HEK293 (cell line): ENCODE results near the gene MSH6.

ENCODE experiments used
- EGR2 ChIP-seq: fragments of 450-650 bp; formaldehyde crosslinking; IDR thresholded peaks from 2 replicates; pipeline ENCODE4 v1.5.1; 2016; ENCODE audit warnings: low read depth, missing biosample characterization, missing genetic modification characterization
- HOXC10 ChIP-seq: sonication (generic); formaldehyde crosslinking; IDR thresholded peaks from 2 replicates; pipeline ENCODE4 v1.8.1; 2023; ENCODE audit warnings: mild to moderate bottlenecking, missing genetic modification reagents
- KLF10 ChIP-seq: fragments of 450-650 bp; IDR thresholded peaks from 2 replicates; pipeline ENCODE4 v1.5.1; 2018; ENCODE audit warnings: missing biosample characterization, mild to moderate bottlenecking, missing genetic modification characterization
- PRDM1 ChIP-seq: fragments of 450-650 bp; formaldehyde crosslinking; IDR thresholded peaks from 2 replicates; pipeline ENCODE4; 2016; ENCODE audit warnings: missing biosample characterization, missing genetic modification characterization
- PRDM6 ChIP-seq: fragments of 450-650 bp; formaldehyde crosslinking; IDR thresholded peaks from 2 replicates; pipeline ENCODE4 v1.5.1; 2017; ENCODE audit warnings: missing biosample characterization, missing genetic modification characterization
- SALL2 ChIP-seq: fragments of 450-650 bp; formaldehyde crosslinking; IDR thresholded peaks from 2 replicates; pipeline ENCODE4 v1.5.0; 2017; ENCODE audit warnings: missing biosample characterization, mild to moderate bottlenecking, missing genetic modification characterization, borderline replicate concordance
- SP2 ChIP-seq: fragments of 450-650 bp; formaldehyde crosslinking; IDR thresholded peaks from 2 replicates; pipeline ENCODE4 v1.5.1; 2016; ENCODE audit warnings: missing biosample characterization, missing genetic modification characterization
- ZFP69B ChIP-seq: fragments of 450-650 bp; formaldehyde crosslinking; IDR thresholded peaks from 2 replicates; pipeline ENCODE4 v1.5.1; 2016; ENCODE audit warnings: missing biosample characterization, missing genetic modification characterization
- ZNF132 ChIP-seq: fragments of 450-650 bp; formaldehyde crosslinking; IDR thresholded peaks from 2 replicates; pipeline ENCODE4 v1.5.1; 2017; ENCODE audit warnings: missing biosample characterization, missing genetic modification characterization, borderline replicate concordance
- ZNF138 ChIP-seq: fragments of 450-650 bp; formaldehyde crosslinking; IDR thresholded peaks from 2 replicates; pipeline ENCODE4 v1.5.1; 2016; ENCODE audit warnings: missing biosample characterization, missing genetic modification characterization, borderline replicate concordance
- ZNF148 ChIP-seq: fragments of 450-650 bp; formaldehyde crosslinking; IDR thresholded peaks from 2 replicates; pipeline ENCODE4 v1.5.0; 2017; ENCODE audit warnings: missing biosample characterization, missing genetic modification characterization, borderline replicate concordance
- ZNF341 ChIP-seq: fragments of 450-650 bp; formaldehyde crosslinking; IDR thresholded peaks from 2 replicates; pipeline ENCODE4; 2016; ENCODE audit warnings: low read depth, missing biosample characterization, missing genetic modification characterization
- ZNF391 ChIP-seq: fragments of 450-650 bp; formaldehyde crosslinking; IDR thresholded peaks from 2 replicates; pipeline ENCODE4 v1.5.1; 2016; ENCODE audit warnings: low read depth, missing biosample characterization, missing genetic modification characterization, borderline replicate concordance
- ZNF560 ChIP-seq: fragments of 450-650 bp; formaldehyde crosslinking; IDR thresholded peaks from 2 replicates; pipeline ENCODE4 v1.5.1; 2017; ENCODE audit warnings: missing biosample characterization, missing genetic modification characterization, borderline replicate concordance
- ZNF677 ChIP-seq: fragments of 450-650 bp; IDR thresholded peaks from 2 replicates; pipeline ENCODE4 v1.5.0; 2018; ENCODE audit warnings: missing biosample characterization, mild to moderate bottlenecking, missing genetic modification characterization, moderate library complexity
- ZNF747 ChIP-seq: fragments of 450-650 bp; formaldehyde crosslinking; IDR thresholded peaks from 2 replicates; pipeline ENCODE4 v1.5.1; 2016; ENCODE audit warnings: missing biosample characterization, missing genetic modification characterization
- ZNF792 ChIP-seq: fragments of 450-650 bp; formaldehyde crosslinking; IDR thresholded peaks from 2 replicates; pipeline ENCODE4 v1.5.1; 2016; ENCODE audit warnings: missing biosample characterization, missing genetic modification characterization
- ZNF830 ChIP-seq: fragments of 450-650 bp; IDR thresholded peaks from 2 replicates; pipeline ENCODE4 v1.5.0; 2018; ENCODE audit warnings: missing biosample characterization, missing genetic modification characterization, low read depth, mild to moderate bottlenecking, moderate library complexity
- ZSCAN23 ChIP-seq: fragments of 450-650 bp; formaldehyde crosslinking; IDR thresholded peaks from 2 replicates; pipeline ENCODE4 v1.5.1; 2016; ENCODE audit warnings: missing biosample characterization, missing genetic modification characterization
- TF ChIP-seq, protein P1 (sequence below): fragments of 450-650 bp; formaldehyde crosslinking; IDR thresholded peaks from 2 replicates; pipeline ENCODE4 v1.5.1; 2016; ENCODE audit warnings: missing biosample characterization, missing genetic modification characterization
- TF ChIP-seq, protein P2 (sequence below): fragments of 450-650 bp; formaldehyde crosslinking; IDR thresholded peaks from 2 replicates; pipeline ENCODE4 v1.5.1; 2016; ENCODE audit warnings: missing biosample characterization, missing genetic modification characterization, low read depth
- TF ChIP-seq, protein P3 (sequence below): fragments of 450-650 bp; formaldehyde crosslinking; IDR thresholded peaks from 2 replicates; pipeline ENCODE4 v1.5.1; 2016; ENCODE audit warnings: missing biosample characterization, missing genetic modification characterization
- TF ChIP-seq, protein P4 (sequence below): sonication (generic); formaldehyde crosslinking; IDR thresholded peaks from 2 replicates; pipeline ENCODE4 v1.8.1; 2022; ENCODE audit warnings: mild to moderate bottlenecking, moderate library complexity, missing genetic modification reagents

Gene MSH6

GRCh38 chr2:47782671-47783485 lies at the start of gene MSH6 (continued):
- TF ChIP-seq, protein P1, sequence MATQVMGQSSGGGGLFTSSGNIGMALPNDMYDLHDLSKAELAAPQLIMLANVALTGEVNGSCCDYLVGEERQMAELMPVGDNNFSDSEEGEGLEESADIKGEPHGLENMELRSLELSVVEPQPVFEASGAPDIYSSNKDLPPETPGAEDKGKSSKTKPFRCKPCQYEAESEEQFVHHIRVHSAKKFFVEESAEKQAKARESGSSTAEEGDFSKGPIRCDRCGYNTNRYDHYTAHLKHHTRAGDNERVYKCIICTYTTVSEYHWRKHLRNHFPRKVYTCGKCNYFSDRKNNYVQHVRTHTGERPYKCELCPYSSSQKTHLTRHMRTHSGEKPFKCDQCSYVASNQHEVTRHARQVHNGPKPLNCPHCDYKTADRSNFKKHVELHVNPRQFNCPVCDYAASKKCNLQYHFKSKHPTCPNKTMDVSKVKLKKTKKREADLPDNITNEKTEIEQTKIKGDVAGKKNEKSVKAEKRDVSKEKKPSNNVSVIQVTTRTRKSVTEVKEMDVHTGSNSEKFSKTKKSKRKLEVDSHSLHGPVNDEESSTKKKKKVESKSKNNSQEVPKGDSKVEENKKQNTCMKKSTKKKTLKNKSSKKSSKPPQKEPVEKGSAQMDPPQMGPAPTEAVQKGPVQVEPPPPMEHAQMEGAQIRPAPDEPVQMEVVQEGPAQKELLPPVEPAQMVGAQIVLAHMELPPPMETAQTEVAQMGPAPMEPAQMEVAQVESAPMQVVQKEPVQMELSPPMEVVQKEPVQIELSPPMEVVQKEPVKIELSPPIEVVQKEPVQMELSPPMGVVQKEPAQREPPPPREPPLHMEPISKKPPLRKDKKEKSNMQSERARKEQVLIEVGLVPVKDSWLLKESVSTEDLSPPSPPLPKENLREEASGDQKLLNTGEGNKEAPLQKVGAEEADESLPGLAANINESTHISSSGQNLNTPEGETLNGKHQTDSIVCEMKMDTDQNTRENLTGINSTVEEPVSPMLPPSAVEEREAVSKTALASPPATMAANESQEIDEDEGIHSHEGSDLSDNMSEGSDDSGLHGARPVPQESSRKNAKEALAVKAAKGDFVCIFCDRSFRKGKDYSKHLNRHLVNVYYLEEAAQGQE (tag by site-specific recombination): no peak
- TF ChIP-seq ZFP69B (tag by site-specific recombination) (peak; percentile 67; the same call in 1 of the 2 replicates), ZNF341 (tag by site-specific recombination) (peak; percentile 61), ZNF830 (tag by site-specific recombination) (no peak), ZSCAN23 (tag by site-specific recombination) (no peak), EGR2 (tag by site-specific recombination) (no peak), PRDM1 (no peak), SALL2 (tag by site-specific recombination) (no peak), KLF10 (peak; percentile 89), HOXC10 (CRISPR knock-in tag) (peak; percentile 97), ZNF138 (tag by site-specific recombination) (no peak), SP2 (tag by site-specific recombination) (0 out of 2 replicates have a peak, but pooled peaks have one; percentile 10), ZNF747 (tag by site-specific recombination) (no peak), ZNF677 (tag by site-specific recombination) (no peak), PRDM6 (tag by site-specific recombination) (no peak), ZNF132 (tag by site-specific recombination) (no peak), ZNF391 (no peak), ZNF560 (tag by site-specific recombination) (no peak), ZNF148 (tag by site-specific recombination) (no peak), ZNF792 (tag by site-specific recombination) (no peak)
- TF ChIP-seq, protein P2, sequence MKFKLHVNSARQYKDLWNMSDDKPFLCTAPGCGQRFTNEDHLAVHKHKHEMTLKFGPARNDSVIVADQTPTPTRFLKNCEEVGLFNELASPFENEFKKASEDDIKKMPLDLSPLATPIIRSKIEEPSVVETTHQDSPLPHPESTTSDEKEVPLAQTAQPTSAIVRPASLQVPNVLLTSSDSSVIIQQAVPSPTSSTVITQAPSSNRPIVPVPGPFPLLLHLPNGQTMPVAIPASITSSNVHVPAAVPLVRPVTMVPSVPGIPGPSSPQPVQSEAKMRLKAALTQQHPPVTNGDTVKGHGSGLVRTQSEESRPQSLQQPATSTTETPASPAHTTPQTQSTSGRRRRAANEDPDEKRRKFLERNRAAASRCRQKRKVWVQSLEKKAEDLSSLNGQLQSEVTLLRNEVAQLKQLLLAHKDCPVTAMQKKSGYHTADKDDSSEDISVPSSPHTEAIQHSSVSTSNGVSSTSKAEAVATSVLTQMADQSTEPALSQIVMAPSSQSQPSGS: no peak
- TF ChIP-seq, protein P3, sequence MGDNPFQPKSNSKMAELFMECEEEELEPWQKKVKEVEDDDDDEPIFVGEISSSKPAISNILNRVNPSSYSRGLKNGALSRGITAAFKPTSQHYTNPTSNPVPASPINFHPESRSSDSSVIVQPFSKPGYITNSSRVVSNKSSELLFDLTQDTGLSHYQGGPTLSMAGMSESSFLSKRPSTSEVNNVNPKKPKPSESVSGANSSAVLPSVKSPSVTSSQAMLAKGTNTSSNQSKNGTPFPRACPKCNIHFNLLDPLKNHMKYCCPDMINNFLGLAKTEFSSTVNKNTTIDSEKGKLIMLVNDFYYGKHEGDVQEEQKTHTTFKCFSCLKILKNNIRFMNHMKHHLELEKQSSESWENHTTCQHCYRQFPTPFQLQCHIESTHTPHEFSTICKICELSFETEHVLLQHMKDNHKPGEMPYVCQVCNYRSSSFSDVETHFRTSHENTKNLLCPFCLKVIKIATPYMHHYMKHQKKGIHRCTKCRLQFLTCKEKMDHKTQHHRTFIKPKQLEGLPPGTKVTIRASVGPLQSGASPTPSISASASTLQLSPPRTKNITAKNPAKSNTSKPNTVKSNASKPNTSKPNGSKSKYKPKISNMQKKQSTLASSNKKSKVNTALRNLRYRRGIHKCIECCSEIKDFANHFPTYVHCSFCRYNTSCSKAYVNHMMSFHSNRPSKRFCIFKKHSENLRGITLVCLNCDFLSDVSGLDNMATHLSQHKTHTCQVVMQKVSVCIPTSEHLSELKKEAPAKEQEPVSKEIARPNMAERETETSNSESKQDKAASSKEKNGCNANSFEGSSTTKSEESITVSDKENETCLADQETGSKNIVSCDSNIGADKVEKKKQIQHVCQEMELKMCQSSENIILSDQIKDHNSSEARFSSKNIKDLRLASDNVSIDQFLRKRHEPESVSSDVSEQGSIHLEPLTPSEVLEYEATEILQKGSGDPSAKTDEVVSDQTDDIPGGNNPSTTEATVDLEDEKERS (tag by site-specific recombination): no peak
- TF ChIP-seq, protein P4, sequence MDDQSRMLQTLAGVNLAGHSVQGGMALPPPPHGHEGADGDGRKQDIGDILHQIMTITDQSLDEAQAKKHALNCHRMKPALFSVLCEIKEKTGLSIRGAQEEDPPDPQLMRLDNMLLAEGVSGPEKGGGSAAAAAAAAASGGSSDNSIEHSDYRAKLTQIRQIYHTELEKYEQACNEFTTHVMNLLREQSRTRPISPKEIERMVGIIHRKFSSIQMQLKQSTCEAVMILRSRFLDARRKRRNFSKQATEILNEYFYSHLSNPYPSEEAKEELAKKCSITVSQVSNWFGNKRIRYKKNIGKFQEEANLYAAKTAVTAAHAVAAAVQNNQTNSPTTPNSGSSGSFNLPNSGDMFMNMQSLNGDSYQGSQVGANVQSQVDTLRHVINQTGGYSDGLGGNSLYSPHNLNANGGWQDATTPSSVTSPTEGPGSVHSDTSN (CRISPR knock-in tag): peak; percentile 81; the same call in 1 of the 2 replicates
